CD4-positive, alpha-beta memory T cell (primary cell): ENCODE measurements around the gene ANO6. TPM values are rescaled to one million over a fixed set of nuclear protein-coding genes. Genes with fewer than 3 reads are reported as not detected.

Experiments used
- CTCF ChIA-PET: fragments of 350-600 bp; sonication (Branson Sonifier 250); formaldehyde crosslinking; loops from one replicate; lab custom pipeline; 2021; ENCODE audit warnings: inconsistent platforms; ENCODE audit not compliant: partially characterized antibody; lab: Charles Lee
- POLR2A ChIA-PET: fragments of 350-600 bp; sonication (Branson Sonifier 250); formaldehyde crosslinking; loops from one replicate; lab custom pipeline; 2021; ENCODE audit not compliant: partially characterized antibody; lab: Charles Lee
- DNase-seq, 5 donors: peaks; one replicate each; pipeline versions ENCODE4 v3.0.0 to v3.0.0-alpha.2; 2020 to 2022; ENCODE audit warnings: mixed read lengths in 1 of 5
- H3K27ac ChIP-seq: one replicate; pipeline ENCODE4 v1.7.0; 2013; ENCODE audit warnings: low read depth, low read length
- H3K27me3 ChIP-seq: 2 replicates; pipeline ENCODE4 v1.7.0; 2013; ENCODE audit warnings: mild to moderate bottlenecking, low read length, moderate library complexity; ENCODE audit not compliant: insufficient read depth
- H3K36me3 ChIP-seq: 2 replicates; pipeline ENCODE4 v1.7.0; 2013; ENCODE audit warnings: mild to moderate bottlenecking, low read length, moderate library complexity; ENCODE audit not compliant: insufficient read depth
- H3K4me1 ChIP-seq: 2 replicates; pipeline ENCODE4 v1.7.0; 2013; ENCODE audit warnings: mild to moderate bottlenecking, low read length, moderate library complexity; ENCODE audit not compliant: insufficient read depth
- H3K4me3 ChIP-seq, 2 donors: one replicate each; pipeline ENCODE4 v1.7.0; 2013; ENCODE audit warnings: low read length in 2 of 2, mild to moderate bottlenecking in 1 of 2
- H3K9me3 ChIP-seq, 2 donors: one replicate each; pipeline ENCODE4 v1.7.0; 2013; ENCODE audit warnings: low read length in 2 of 2, control low read depth in 1 of 2; ENCODE audit not compliant: control insufficient read depth in 1 of 2
- H3K27ac Mint-ChIP-seq, 7 donors: one replicate each; pipeline ENCODE4 v1.8.0; 2020 to 2021; ENCODE audit warnings: mixed read lengths in 7 of 7, mild to moderate bottlenecking in 6 of 7, inconsistent platforms in 3 of 7, moderate library complexity in 3 of 7
- H3K27me3 Mint-ChIP-seq, 2 donors: one replicate each; pipeline ENCODE4 v1.8.0; 2020 to 2021; ENCODE audit warnings: mixed read lengths in 2 of 2
- H3K36me3 Mint-ChIP-seq, 2 donors: one replicate each; pipeline ENCODE4 v1.8.0; 2020 to 2021; ENCODE audit warnings: mixed read lengths in 2 of 2, inconsistent platforms in 1 of 2, mild to moderate bottlenecking in 1 of 2
- H3K4me1 Mint-ChIP-seq, 4 donors: one replicate each; pipeline ENCODE4 v1.8.0; 2020 to 2021; ENCODE audit warnings: mixed read lengths in 4 of 4, mild to moderate bottlenecking in 1 of 4
- H3K4me3 Mint-ChIP-seq, 8 donors: one replicate each; pipeline ENCODE4 v1.8.0; 2020 to 2021; ENCODE audit warnings: mixed read lengths in 8 of 8, mild to moderate bottlenecking in 7 of 8, moderate library complexity in 6 of 8, inconsistent platforms in 3 of 8
- H3K9me3 Mint-ChIP-seq, 8 donors: one replicate each; pipeline ENCODE4 v1.8.0; 2020 to 2021; ENCODE audit warnings: mixed read lengths in 8 of 8, mild to moderate bottlenecking in 5 of 8, inconsistent platforms in 3 of 8, moderate library complexity in 1 of 8
- intact Hi-C: fragments of 100-400 bp; cut with micrococcal nuclease; formaldehyde crosslinking; loops from one replicate; pipeline ENCODE4 v1.15.1; 2023
- polyA plus RNA-seq, 2 donors: library from polyadenylated mRNA; unstranded; fragments of 300-500 nt; fragmentation: Illumina TruSeq; gene quantifications; one replicate each; pipeline ENCODE4 v1.2.3, GENCODE V29; 2021
- total RNA-seq, 2 experiments: library from RNA; stranded (reverse); gene quantifications; one replicate each; pipeline ENCODE4 v1.2.3, GENCODE V29; 2021

Gene ANO6
- total and polyA plus RNA-seq, 4 experiments from 2014 or later: 25.3 to 36.5 (median 31.0) TPM

DNA sequence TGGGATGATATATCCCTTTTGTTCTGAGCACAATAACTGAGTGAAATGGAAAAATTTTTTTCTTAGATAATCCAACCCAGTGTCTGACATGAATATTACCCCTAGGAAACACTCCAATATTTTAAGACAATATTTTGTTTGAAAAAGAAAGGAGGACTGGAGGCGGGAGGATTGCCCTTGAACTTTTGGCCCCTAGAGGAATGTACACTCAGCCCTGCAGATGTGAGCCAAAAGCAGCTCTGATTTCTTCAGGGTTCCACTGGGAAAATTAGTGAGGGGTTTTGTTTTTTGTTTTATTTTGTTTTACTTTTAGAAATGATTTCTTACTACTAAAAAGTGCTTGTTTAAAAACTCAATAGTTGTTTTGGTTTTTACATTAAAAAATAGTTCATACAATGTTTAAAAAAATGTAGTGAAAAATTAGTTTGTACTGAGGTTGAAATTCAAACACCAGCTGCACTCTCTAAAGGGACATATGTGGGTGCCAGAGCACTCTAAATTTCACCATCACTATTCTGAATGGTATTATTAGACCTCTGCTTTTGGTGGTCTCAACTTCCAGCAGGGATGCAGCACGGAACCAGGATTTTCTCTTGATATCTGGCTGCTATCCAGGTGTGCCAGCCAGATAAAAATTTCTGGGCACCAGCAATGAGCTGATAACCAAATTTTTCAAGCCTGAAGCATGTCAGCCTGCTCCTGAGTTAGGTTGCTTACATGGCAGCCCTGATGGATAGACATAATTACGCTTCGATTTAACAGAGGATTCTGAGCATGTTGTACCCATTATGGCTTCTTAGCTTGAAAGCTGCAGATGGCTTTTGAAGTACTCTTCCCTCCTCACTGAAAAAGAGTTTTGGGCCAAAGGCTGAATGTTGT is 141.9 kb downstream of the ANO6 start:
- H3K9me3 ChIP-seq: no peaks in the 10 kb centered on the region
- Mint-ChIP-seq H3K9me3 (peaks cover 0 to 21% (median 14%) of the 10 kb centered on the region in 8 donors), H3K27me3 (no peaks in the 10 kb centered on the region), H3K36me3 (peaks cover 72 to 76% of the 10 kb centered on the region in 2 donors), H3K4me1 (peaks cover 12 to 17% (median 14%) of the 10 kb centered on the region in 4 donors), H3K4me3 (no peak overlapping the region), H3K27ac (no peak overlapping the region)
- ChIA-PET CTCF (no interaction called here), POLR2A (no interaction called here)
- intact Hi-C loops: no loop called here
- H3K36me3 ChIP-seq: peaks cover 6% of the 10 kb centered on the region
- peaks cover 7% of the 10 kb centered on the region for H3K4me1 ChIP-seq
- H3K4me3 ChIP-seq: no peak overlapping the region
- no peak for DNase-seq
- no peak overlapping the region for H3K27ac ChIP-seq
- H3K27me3 ChIP-seq: no peaks in the 10 kb centered on the region

- Mint-ChIP-seq H3K27me3 (no peaks in the 10 kb centered on the region), H3K4me3 (no peak overlapping the region), H3K4me1 (peaks cover 0 to 2% (median 0%) of the 10 kb centered on the region in 4 donors), H3K27ac (no peak overlapping the region), H3K9me3 (peaks cover 3 to 48% (median 37%) of the 10 kb centered on the region in 8 donors), H3K36me3 (peaks cover 71 to 79% of the 10 kb centered on the region in 2 donors)
- ChIA-PET POLR2A (no interaction called here), CTCF (no interaction called here)
- Histone ChIP-seq H3K36me3 (no peaks in the 10 kb centered on the region), H3K4me3 (no peak overlapping the region), H3K4me1 (no peaks in the 10 kb centered on the region), H3K27ac (no peak overlapping the region), H3K9me3 (peaks cover 0 to 10% of the 10 kb centered on the region in 2 donors), H3K27me3 (no peaks in the 10 kb centered on the region)
- intact Hi-C loops: no loop called here
- no peak for DNase-seq
Observed at GRCh38 chr12:45362291-45362690, 146.4 kb downstream of the ANO6 start.

DNA sequence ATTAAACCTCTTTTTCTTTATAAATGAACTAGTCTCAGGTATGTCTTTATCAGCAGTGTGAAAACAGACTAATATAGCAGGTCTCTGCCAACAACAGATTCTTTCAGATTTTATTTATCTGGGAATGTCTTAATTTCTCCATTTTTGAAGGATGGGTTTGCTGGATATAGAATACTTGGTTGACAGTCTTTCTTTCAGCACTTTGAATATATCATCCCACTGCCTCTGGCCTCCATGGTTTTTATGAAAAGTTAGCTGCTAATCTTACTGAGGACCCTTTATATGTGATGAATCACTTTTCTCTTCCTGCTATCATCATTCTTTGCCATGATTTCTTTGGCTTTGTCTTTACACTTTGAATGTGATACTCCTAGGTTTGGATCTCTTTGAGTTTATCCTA is 148.0 kb downstream of the ANO6 start:
- H3K9me3 ChIP-seq: peaks cover 0 to 10% of the 10 kb centered on the region in 2 donors
- ChIA-PET CTCF (no interaction called here), POLR2A (no interaction called here)
- no peak overlapping the region for H3K27ac Mint-ChIP-seq
- no peak for DNase-seq
- H3K36me3 ChIP-seq: no peaks in the 10 kb centered on the region
- no peaks in the 10 kb centered on the region for H3K27me3 ChIP-seq
- H3K27me3 Mint-ChIP-seq: no peaks in the 10 kb centered on the region
- no peaks in the 10 kb centered on the region for H3K4me1 ChIP-seq
- intact Hi-C loops: no loop called here
- no peak overlapping the region for H3K4me3 Mint-ChIP-seq
- H3K36me3 Mint-ChIP-seq: peaks cover 73 to 81% of the 10 kb centered on the region in 2 donors
- H3K4me1 Mint-ChIP-seq: peaks cover 0 to 2% (median 0%) of the 10 kb centered on the region in 4 donors
- H3K27ac ChIP-seq: no peak overlapping the region
- H3K9me3 Mint-ChIP-seq: peaks cover 3 to 48% (median 37%) of the 10 kb centered on the region in 8 donors
- H3K4me3 ChIP-seq: no peak overlapping the region

- no peak overlapping the region for H3K4me3 ChIP-seq
- CTCF ChIA-PET: no interaction called here
- POLR2A ChIA-PET: interaction anchor here (0.6 kb wide), 1 partner anchor 1003 kb away, joined by 3 read pairs; no protein-coding TSS in a partner anchor
- intact Hi-C loops: no loop called here
- H3K27me3 ChIP-seq: no peaks in the 10 kb centered on the region
- H3K36me3 ChIP-seq: peaks cover 3% of the 10 kb centered on the region
- Mint-ChIP-seq H3K9me3 (peaks cover 3 to 16% (median 14%) of the 10 kb centered on the region in 8 donors), H3K27ac (no peak overlapping the region), H3K4me1 (no peaks in the 10 kb centered on the region), H3K27me3 (no peaks in the 10 kb centered on the region), H3K36me3 (peaks cover 48 to 53% of the 10 kb centered on the region in 2 donors), H3K4me3 (no peak overlapping the region)
- no peaks in the 10 kb centered on the region for H3K9me3 ChIP-seq
- DNase-seq: no peak
- H3K27ac ChIP-seq: no peak overlapping the region
- H3K4me1 ChIP-seq: no peaks in the 10 kb centered on the region
Observed at GRCh38 chr12:45368841-45369489, 153.1 kb downstream of the ANO6 start.

- Histone ChIP-seq H3K36me3 (no peaks in the 10 kb centered on the region), H3K4me1 (no peaks in the 10 kb centered on the region), H3K4me3 (no peak overlapping the region), H3K27me3 (no peaks in the 10 kb centered on the region), H3K9me3 (no peaks in the 10 kb centered on the region), H3K27ac (no peak overlapping the region)
- Mint-ChIP-seq H3K27ac (no peak overlapping the region), H3K36me3 (peaks cover 36 to 51% of the 10 kb centered on the region in 2 donors), H3K9me3 (peaks cover 0 to 1% (median 0%) of the 10 kb centered on the region in 8 donors), H3K4me3 (no peak overlapping the region), H3K4me1 (no peaks in the 10 kb centered on the region), H3K27me3 (no peaks in the 10 kb centered on the region)
- ChIA-PET POLR2A (no interaction called here), CTCF (no interaction called here)
- no peak for DNase-seq
- intact Hi-C loops: no loop called here
Observed at GRCh38 chr12:45377815-45378214, 161.9 kb downstream of the ANO6 start.

GRCh38 chr12:45379261-45379660 is 163.4 kb downstream of the ANO6 start:
- no peaks in the 10 kb centered on the region for H3K4me1 Mint-ChIP-seq
- H3K36me3 Mint-ChIP-seq: peaks cover 49 to 64% of the 10 kb centered on the region in 2 donors
- POLR2A ChIA-PET: no interaction called here
- peak overlapping the region in 1 of 7 donors; percentile 68 for H3K27ac Mint-ChIP-seq
- CTCF ChIA-PET: interaction anchor here (1.0 kb wide), 1 partner anchor 209 kb away, joined by 3 read pairs; no protein-coding TSS in a partner anchor
- Histone ChIP-seq H3K4me1 (no peaks in the 10 kb centered on the region), H3K4me3 (no peak overlapping the region), H3K27ac (no peak overlapping the region), H3K9me3 (no peaks in the 10 kb centered on the region), H3K36me3 (no peaks in the 10 kb centered on the region), H3K27me3 (no peaks in the 10 kb centered on the region)
- H3K27me3 Mint-ChIP-seq: no peaks in the 10 kb centered on the region
- H3K4me3 Mint-ChIP-seq: no peak overlapping the region
- no peak for DNase-seq
- intact Hi-C loops: no loop called here
- H3K9me3 Mint-ChIP-seq: peaks cover 0 to 1% (median 0%) of the 10 kb centered on the region in 8 donors

- Histone ChIP-seq H3K9me3 (no peaks in the 10 kb centered on the region), H3K36me3 (no peaks in the 10 kb centered on the region), H3K27ac (no peak overlapping the region), H3K4me1 (no peaks in the 10 kb centered on the region), H3K27me3 (no peaks in the 10 kb centered on the region), H3K4me3 (no peak overlapping the region)
- no peak overlapping the region for H3K27ac Mint-ChIP-seq
- ChIA-PET POLR2A (no interaction called here), CTCF (no interaction called here)
- peaks cover 70 to 84% of the 10 kb centered on the region in 2 donors for H3K36me3 Mint-ChIP-seq
- DNase-seq: no peak
- H3K4me1 Mint-ChIP-seq: no peaks in the 10 kb centered on the region
- no peaks in the 10 kb centered on the region for H3K27me3 Mint-ChIP-seq
- no peaks in the 10 kb centered on the region for H3K9me3 Mint-ChIP-seq
- H3K4me3 Mint-ChIP-seq: no peak overlapping the region
- intact Hi-C loops: no loop called here
Observed at GRCh38 chr12:45381351-45381750, 165.5 kb downstream of the ANO6 start.
